ENCODE measurements around the gene ATG4A. TPM values are rescaled to one million over a fixed set of nuclear protein-coding genes. Genes with fewer than 3 reads are reported as not detected.

The ATG4A gene
- total RNA-seq, 4 donors from 2014 or later: 3.8 to 9.1 (median 6.5) TPM

- WGBS, 2 donors: 83 to 88% methylated on average over 5 of the region's 5 CpGs
- no peak for TF ChIP-seq POLR2A (IDR thresholded peaks at IDR 0.05)
- TF ChIP-seq CTCF (IDR thresholded peaks at IDR 0.05): no peak
- intact Hi-C loops (cut with DNase I; ENCODE audit: low total_unique reads): no loop called here
- no peak for DNase-seq (ENCODE audit: low spot score in 2 of 2)
- H3K4me3 ChIP-seq (ENCODE audit: low read depth, poor library complexity, severe bottlenecking): no peak overlapping the region
Observed at GRCh38 chrX:108072746-108073145, 18.8 kb upstream of the ATG4A start.

GRCh38 chrX:108081110-108081509, 10.5 kb upstream of the ATG4A start:
- TF ChIP-seq CTCF (IDR thresholded peaks at IDR 0.05) (no peak), POLR2A (IDR thresholded peaks at IDR 0.05) (no peak)
- intact Hi-C loops (cut with DNase I; ENCODE audit: low total_unique reads): no loop called here
- H3K4me3 ChIP-seq (ENCODE audit: low read depth, poor library complexity, severe bottlenecking): no peak overlapping the region

GRCh38 chrX:108087792-108088191, 3.8 kb upstream of the ATG4A start:
- intact Hi-C loops (cut with DNase I; ENCODE audit: low total_unique reads): no loop called here
- H3K4me3 ChIP-seq (ENCODE audit: low read depth, poor library complexity, severe bottlenecking): no peak overlapping the region
- 81 to 94% methylated on average over 6 of the region's 6 CpGs for WGBS, 2 donors
- no peak for DNase-seq (ENCODE audit: low spot score in 2 of 2)
- no peak for TF ChIP-seq CTCF (IDR thresholded peaks at IDR 0.05)
- TF ChIP-seq POLR2A (IDR thresholded peaks at IDR 0.05): no peak

More at GRCh38 chrX:108081110-108081509, 10.5 kb upstream of the ATG4A start:
- no peak for DNase-seq (ENCODE audit: low spot score in 2 of 2)
- WGBS, 2 donors: 79 to 95% methylated on average over 2 of the region's 2 CpGs

- intact Hi-C loops (cut with DNase I; ENCODE audit: low total_unique reads): no loop called here
- H3K4me3 ChIP-seq (ENCODE audit: low read depth, poor library complexity, severe bottlenecking): no peak overlapping the region
- DNase-seq (ENCODE audit: low spot score in 2 of 2): no peak
- 71 to 73% methylated on average over 1 of the region's 1 CpG for WGBS, 2 donors
- TF ChIP-seq CTCF (IDR thresholded peaks at IDR 0.05): no peak
- TF ChIP-seq POLR2A (IDR thresholded peaks at IDR 0.05): no peak
Observed at GRCh38 chrX:108088511-108088910, 3.1 kb upstream of the ATG4A start.

GRCh38 chrX:108090491-108091263, 901 bp upstream of the ATG4A start:
- no peak for TF ChIP-seq CTCF (IDR thresholded peaks at IDR 0.05)
- TF ChIP-seq POLR2A (IDR thresholded peaks at IDR 0.05): no peak
- intact Hi-C loops (cut with DNase I; ENCODE audit: low total_unique reads): no loop called here
- peak overlapping the region; percentile 50 for H3K4me3 ChIP-seq (ENCODE audit: low read depth, poor library complexity, severe bottlenecking)
- DNase-seq (ENCODE audit: low spot score in 2 of 2): no peak
- WGBS, 2 donors: 0 to 48% methylated on average over 17 to 20 of the region's 20 CpGs

GRCh38 chrX:108091878-108092291, 307 bp downstream of the ATG4A start:
- intact Hi-C loops (cut with DNase I; ENCODE audit: low total_unique reads): no loop called here
- DNase-seq (ENCODE audit: low spot score in 2 of 2): no peak
- TF ChIP-seq POLR2A (IDR thresholded peaks at IDR 0.05) (no peak), CTCF (IDR thresholded peaks at IDR 0.05) (no peak)
- peak overlapping the region; percentile 47 for H3K4me3 ChIP-seq (ENCODE audit: low read depth, poor library complexity, severe bottlenecking)
- 0 to 51% methylated on average over 5 to 15 of the region's 15 CpGs for WGBS, 2 donors
